HepG2 (cell line): Measurements from ENCODE around the gene TMIGD3. TPM values are rescaled to one million over a fixed set of nuclear protein-coding genes. Genes with fewer than 3 reads are reported as not detected.

Source experiments
- ATAC-seq: fragments of 200-7000 bp; cut with Tn5 transposase; 3 replicates; pipeline ENCODE4 v1.9.1; 2020; ENCODE audit warnings: mild to moderate bottlenecking, moderate library complexity
- BruUV-seq: library from RNA; stranded (reverse); fragments of 400-500 nt; replicated peaks from 2 replicates; lab custom pipeline; 2021; lab: Mats Ljungman, UMichigan
- CTCF ChIA-PET: fragments of 300-600 bp; formaldehyde crosslinking; extraction: SDS; loops from one replicate; lab custom pipeline; 2021; ENCODE audit warnings: low total read pairs, inconsistent platforms, low intra/inter-chr PET ratio; lab: Yijun Ruan, JAX
- POLR2A ChIA-PET: fragments of 350-600 bp; sonication (Branson Sonifier 250); formaldehyde crosslinking; loops from one replicate; lab custom pipeline; 2020; ENCODE audit warnings: antibody characterized with exemption, inconsistent platforms; lab: Yijun Ruan, JAX
- DNase-seq: peaks from one replicate; pipeline ENCODE4 v3.0.0-alpha.2; 2015; ENCODE audit warnings: low spot score
- FAIRE-seq: peaks from 3 replicates; lab custom pipeline; 2011; peaks lifted over from hg19 to GRCh38; lab: Jason Lieb, UNC
- H2AFZ ChIP-seq: one replicate; pipeline ENCODE4 v1.6.1; 2011; ENCODE audit warnings: low read length, inconsistent platforms
- H3K27ac ChIP-seq: fragments of 300-600 bp; 3 replicates; pipeline ENCODE4 v1.8.0; 2011; ENCODE audit warnings: mixed run types, mild to moderate bottlenecking, mixed read lengths, low read length, inconsistent platforms; ENCODE audit not compliant: insufficient read depth; ENCODE audit errors: extremely low read length
- H3K27me3 ChIP-seq, 2 experiments: fragments of 200-600 bp in 1 of 2; 2 replicates in 1 of 2; 3 replicates in 1 of 2; pipeline versions ENCODE4 v1.6.0 to v1.8.0; 2011; ENCODE audit warnings: low read length in 2 of 2, mild to moderate bottlenecking in 2 of 2, moderate library complexity in 2 of 2, inconsistent platforms in 1 of 2; ENCODE audit not compliant: insufficient read depth in 2 of 2, control insufficient read depth in 1 of 2
- H3K36me3 ChIP-seq, 2 experiments: fragments of 200-600 bp in 1 of 2; replicated peaks in 1 of 2; 2 replicates in 1 of 2; 3 replicates in 1 of 2; pipeline versions ENCODE4 v1.5.1 to v1.8.0; 2011; ENCODE audit warnings: low read length in 2 of 2, inconsistent platforms in 1 of 2; ENCODE audit not compliant: insufficient read depth in 2 of 2, control insufficient read depth in 1 of 2
- H3K4me1 ChIP-seq: 2 replicates; pipeline ENCODE4 v1.5.1; 2012; ENCODE audit warnings: low read length, inconsistent platforms; ENCODE audit not compliant: insufficient read depth
- H3K4me2 ChIP-seq: 2 replicates; pipeline ENCODE4 v1.6.0; 2011; ENCODE audit warnings: low read depth, low read length, inconsistent platforms
- H3K4me3 ChIP-seq, 3 experiments: fragments of 200-600 bp in 1 of 3; sonication (generic), shearing (Covaris generic) in 1 of 3; replicated peaks in 1 of 3; 2 replicates each; pipeline ENCODE4 v1.5.1; 2011 to 2016; ENCODE audit warnings: low read length in 3 of 3, inconsistent platforms in 2 of 3, low read depth in 2 of 3, mild to moderate bottlenecking in 2 of 3, control low read depth in 1 of 3, mixed read lengths in 1 of 3; ENCODE audit not compliant: insufficient read depth in 1 of 3
- H3K79me2 ChIP-seq: one replicate; pipeline ENCODE4 v1.6.1; 2011; ENCODE audit warnings: low read length, inconsistent platforms; ENCODE audit not compliant: insufficient read depth
- H3K9ac ChIP-seq: 2 replicates; pipeline ENCODE4 v1.6.0; 2011; ENCODE audit warnings: mild to moderate bottlenecking, low read depth, low read length, inconsistent platforms; ENCODE audit not compliant: insufficient read depth
- H3K9me3 ChIP-seq: 2 replicates; pipeline ENCODE4 v1.5.1; 2012; ENCODE audit warnings: mild to moderate bottlenecking, low read length
- H4K20me1 ChIP-seq: 2 replicates; pipeline ENCODE4 v1.6.0; 2011; ENCODE audit warnings: inconsistent platforms, mild to moderate bottlenecking, low read length, moderate library complexity; ENCODE audit not compliant: insufficient read depth
- DMAP1 ChIP-seq: IDR thresholded peaks from 2 replicates; pipeline ENCODE4 v1.6.1; 2016
- DNMT3B ChIP-seq: conservative IDR thresholded peaks from 2 replicates; pipeline ENCODE4 v1.6.1; 2016; ENCODE audit warnings: missing biosample characterization, control low read depth
- FOSL1 ChIP-seq: sonication (generic); formaldehyde crosslinking; IDR thresholded peaks from 2 replicates; pipeline ENCODE4 v1.9.0; 2021; ENCODE audit warnings: missing genetic modification reagents, borderline replicate concordance
- KAT8 ChIP-seq: IDR thresholded peaks from 2 replicates; pipeline ENCODE4 v1.6.1; 2016; ENCODE audit warnings: missing genetic modification reagents, missing compliant biosample characterization
- POGZ ChIP-seq: sonication (generic); formaldehyde crosslinking; IDR thresholded peaks from 2 replicates; pipeline ENCODE4 v1.4.0; 2020; ENCODE audit warnings: mild to moderate bottlenecking, missing genetic modification reagents
- SP5 ChIP-seq: IDR thresholded peaks from 2 replicates; pipeline ENCODE4 v1.6.1; 2016; ENCODE audit warnings: low read depth, borderline replicate concordance
- ZNF563 ChIP-seq: sonication (generic); formaldehyde crosslinking; IDR thresholded peaks from 2 replicates; pipeline ENCODE4 v1.8.0; 2022; ENCODE audit warnings: mild to moderate bottlenecking, moderate library complexity, missing genetic modification reagents
- ZSCAN29 ChIP-seq: sonication (generic); formaldehyde crosslinking; conservative IDR thresholded peaks from 2 replicates; pipeline ENCODE4 v1.4.0; 2020; ENCODE audit warnings: mild to moderate bottlenecking, missing genetic modification reagents
- ZSCAN9 ChIP-seq: IDR thresholded peaks from 2 replicates; pipeline ENCODE4 v1.6.1; 2016; ENCODE audit warnings: borderline replicate concordance
- WGBS: methylation state at CpG from one replicate; pipeline ENCODE4 v1.1.6; 2017; ENCODE audit warnings: low lambda C conversion rate; 5-methylcytosine and 5-hydroxymethylcytosine counted together
- in situ Hi-C: cut with HindIII; loops from 2 replicates; pipeline ENCODE4 v1.10.0; 2017; ENCODE audit warnings: low pct_unique_long_range_greater_than_20kb; ENCODE audit not compliant: extremely low pct_ligation_motif_present
- intact Hi-C: fragments of 100-400 bp; cut with micrococcal nuclease; formaldehyde crosslinking; loops from one replicate; pipeline ENCODE4 v1.10.0; 2022; ENCODE audit not compliant: unreplicated experiment
- polyA plus RNA-seq, 8 experiments: library from polyadenylated mRNA; depleted of rRNA in 3 of 8; stranded (reverse) in 7 of 8; unstranded in 1 of 8; fragments of >200 nt; fragmentation: Illumina TruSeq in 4 of 8; extraction: Trizol in 4 of 8; gene quantifications; 2 replicates each; pipeline versions ENCODE4 v1.2.1 to v1.2.3, GENCODE V29; 2011 to 2016; ENCODE audit warnings: low read depth in 4 of 8, missing spikeins in 1 of 8, mixed read lengths in 1 of 8; ENCODE audit not compliant: insufficient read depth in 1 of 8
- total RNA-seq, 5 experiments: library from RNA; depleted of rRNA; stranded (reverse); fragments of >200 nt; fragmentation: Illumina TruSeq; extraction: Trizol; gene quantifications; 2 replicates each; pipeline ENCODE4 v1.2.3, GENCODE V29; 2016; ENCODE audit warnings: low read depth in 1 of 5
- TF ChIP-seq, protein P1 (sequence below): sonication (generic); formaldehyde crosslinking; IDR thresholded peaks from 2 replicates; pipeline ENCODE4 v1.5.0; 2020; ENCODE audit warnings: mild to moderate bottlenecking, missing genetic modification reagents, borderline replicate concordance
- TF ChIP-seq, protein P2 (sequence below): sonication (generic); formaldehyde crosslinking; IDR thresholded peaks from 2 replicates; pipeline ENCODE4 v1.4.0; 2020; ENCODE audit warnings: missing genetic modification reagents, mild to moderate bottlenecking, borderline replicate concordance
- TF ChIP-seq, protein P3 (sequence below): sonication (generic); formaldehyde crosslinking; IDR thresholded peaks from 2 replicates; pipeline ENCODE4 v1.5.1; 2020; ENCODE audit warnings: missing genetic modification reagents, mild to moderate bottlenecking, borderline replicate concordance
- TF ChIP-seq, protein P4 (sequence below): sonication (generic); formaldehyde crosslinking; IDR thresholded peaks from 2 replicates; pipeline ENCODE4 v1.4.0; 2020; ENCODE audit warnings: mild to moderate bottlenecking, missing genetic modification reagents

Gene TMIGD3
- total and polyA plus RNA-seq, 2 of the 13 experiments (the other 11 are each of a cell fraction or from before 2014, with no cell fraction given) = not detected

DNA sequence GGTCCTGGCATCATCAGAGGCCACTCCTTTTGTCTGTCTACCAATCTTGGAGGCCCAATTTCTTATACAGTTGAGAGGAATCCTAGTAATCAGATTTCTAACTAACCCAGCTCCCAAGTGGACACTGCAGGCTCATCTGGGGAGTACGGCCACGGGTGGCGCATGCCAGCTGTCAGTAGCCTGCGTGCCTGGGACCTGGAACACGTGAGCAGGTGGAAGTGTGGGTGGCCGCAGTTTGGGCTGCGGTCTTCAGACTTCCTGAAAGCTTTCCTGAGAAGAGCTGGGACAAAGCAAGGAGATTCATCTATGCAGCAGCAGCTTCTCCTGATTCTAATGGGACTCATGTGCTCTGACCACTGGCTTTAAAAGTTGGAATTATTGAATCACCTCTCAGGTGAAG, 12.4 kb downstream of the TMIGD3 start:
- no peaks in the 10 kb centered on the region for H4K20me1 ChIP-seq
- no peaks in the 10 kb centered on the region for H3K9me3 ChIP-seq
- in situ Hi-C loops (no loop called here), intact Hi-C loops (no loop called here)
- H3K36me3 ChIP-seq = no peaks in the 10 kb centered on the region
- ATAC-seq (no peak), FAIRE-seq (no peak), DNase-seq (no peak)
- WGBS = 52% methylated on average over 7 of the region's 7 CpGs
- peaks cover 5 to 29% of the 10 kb centered on the region in 2 experiments; a peak in 3 of 5 replicates for H3K27me3 ChIP-seq
- H3K9ac ChIP-seq = no peak overlapping the region
- H3K4me1 ChIP-seq = peaks cover 9% of the 10 kb centered on the region; the same call in 1 of the 2 replicates
- CTCF ChIA-PET = no interaction called here
- no peaks in the 10 kb centered on the region for H3K79me2 ChIP-seq
- no peak overlapping the region for H3K4me2 ChIP-seq
- H3K27ac ChIP-seq = no peak overlapping the region
- TF ChIP-seq, protein P1, sequence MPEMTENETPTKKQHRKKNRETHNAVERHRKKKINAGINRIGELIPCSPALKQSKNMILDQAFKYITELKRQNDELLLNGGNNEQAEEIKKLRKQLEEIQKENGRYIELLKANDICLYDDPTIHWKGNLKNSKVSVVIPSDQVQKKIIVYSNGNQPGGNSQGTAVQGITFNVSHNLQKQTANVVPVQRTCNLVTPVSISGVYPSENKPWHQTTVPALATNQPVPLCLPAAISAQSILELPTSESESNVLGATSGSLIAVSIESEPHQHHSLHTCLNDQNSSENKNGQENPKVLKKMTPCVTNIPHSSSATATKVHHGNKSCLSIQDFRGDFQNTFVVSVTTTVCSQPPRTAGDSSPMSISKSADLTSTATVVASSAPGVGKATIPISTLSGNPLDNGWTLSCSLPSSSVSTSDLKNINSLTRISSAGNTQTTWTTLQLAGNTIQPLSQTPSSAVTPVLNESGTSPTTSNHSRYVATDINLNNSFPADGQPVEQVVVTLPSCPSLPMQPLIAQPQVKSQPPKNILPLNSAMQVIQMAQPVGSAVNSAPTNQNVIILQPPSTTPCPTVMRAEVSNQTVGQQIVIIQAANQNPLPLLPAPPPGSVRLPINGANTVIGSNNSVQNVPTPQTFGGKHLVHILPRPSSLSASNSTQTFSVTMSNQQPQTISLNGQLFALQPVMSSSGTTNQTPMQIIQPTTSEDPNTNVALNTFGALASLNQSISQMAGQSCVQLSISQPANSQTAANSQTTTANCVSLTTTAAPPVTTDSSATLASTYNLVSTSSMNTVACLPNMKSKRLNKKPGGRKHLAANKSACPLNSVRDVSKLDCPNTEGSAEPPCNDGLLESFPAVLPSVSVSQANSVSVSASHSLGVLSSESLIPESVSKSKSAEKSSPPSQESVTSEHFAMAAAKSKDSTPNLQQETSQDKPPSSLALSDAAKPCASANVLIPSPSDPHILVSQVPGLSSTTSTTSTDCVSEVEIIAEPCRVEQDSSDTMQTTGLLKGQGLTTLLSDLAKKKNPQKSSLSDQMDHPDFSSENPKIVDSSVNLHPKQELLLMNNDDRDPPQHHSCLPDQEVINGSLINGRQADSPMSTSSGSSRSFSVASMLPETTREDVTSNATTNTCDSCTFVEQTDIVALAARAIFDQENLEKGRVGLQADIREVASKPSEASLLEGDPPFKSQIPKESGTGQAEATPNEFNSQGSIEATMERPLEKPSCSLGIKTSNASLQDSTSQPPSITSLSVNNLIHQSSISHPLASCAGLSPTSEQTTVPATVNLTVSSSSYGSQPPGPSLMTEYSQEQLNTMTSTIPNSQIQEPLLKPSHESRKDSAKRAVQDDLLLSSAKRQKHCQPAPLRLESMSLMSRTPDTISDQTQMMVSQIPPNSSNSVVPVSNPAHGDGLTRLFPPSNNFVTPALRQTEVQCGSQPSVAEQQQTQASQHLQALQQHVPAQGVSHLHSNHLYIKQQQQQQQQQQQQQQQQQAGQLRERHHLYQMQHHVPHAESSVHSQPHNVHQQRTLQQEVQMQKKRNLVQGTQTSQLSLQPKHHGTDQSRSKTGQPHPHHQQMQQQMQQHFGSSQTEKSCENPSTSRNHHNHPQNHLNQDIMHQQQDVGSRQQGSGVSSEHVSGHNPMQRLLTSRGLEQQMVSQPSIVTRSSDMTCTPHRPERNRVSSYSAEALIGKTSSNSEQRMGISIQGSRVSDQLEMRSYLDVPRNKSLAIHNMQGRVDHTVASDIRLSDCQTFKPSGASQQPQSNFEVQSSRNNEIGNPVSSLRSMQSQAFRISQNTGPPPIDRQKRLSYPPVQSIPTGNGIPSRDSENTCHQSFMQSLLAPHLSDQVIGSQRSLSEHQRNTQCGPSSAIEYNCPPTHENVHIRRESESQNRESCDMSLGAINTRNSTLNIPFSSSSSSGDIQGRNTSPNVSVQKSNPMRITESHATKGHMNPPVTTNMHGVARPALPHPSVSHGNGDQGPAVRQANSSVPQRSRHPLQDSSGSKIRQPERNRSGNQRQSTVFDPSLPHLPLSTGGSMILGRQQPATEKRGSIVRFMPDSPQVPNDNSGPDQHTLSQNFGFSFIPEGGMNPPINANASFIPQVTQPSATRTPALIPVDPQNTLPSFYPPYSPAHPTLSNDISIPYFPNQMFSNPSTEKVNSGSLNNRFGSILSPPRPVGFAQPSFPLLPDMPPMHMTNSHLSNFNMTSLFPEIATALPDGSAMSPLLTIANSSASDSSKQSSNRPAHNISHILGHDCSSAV (CRISPR knock-in tag) = no peak
- TF ChIP-seq ZNF563 (CRISPR knock-in tag) (no peak), FOSL1 (CRISPR knock-in tag) (no peak), DNMT3B (no peak), ZSCAN29 (CRISPR knock-in tag) (no peak), KAT8 (CRISPR knock-in tag) (no peak), ZSCAN9 (CRISPR knock-in tag) (no peak), DMAP1 (CRISPR knock-in tag) (no peak), POGZ (CRISPR knock-in tag) (no peak), SP5 (CRISPR knock-in tag) (no peak)
- TF ChIP-seq, protein P2, sequence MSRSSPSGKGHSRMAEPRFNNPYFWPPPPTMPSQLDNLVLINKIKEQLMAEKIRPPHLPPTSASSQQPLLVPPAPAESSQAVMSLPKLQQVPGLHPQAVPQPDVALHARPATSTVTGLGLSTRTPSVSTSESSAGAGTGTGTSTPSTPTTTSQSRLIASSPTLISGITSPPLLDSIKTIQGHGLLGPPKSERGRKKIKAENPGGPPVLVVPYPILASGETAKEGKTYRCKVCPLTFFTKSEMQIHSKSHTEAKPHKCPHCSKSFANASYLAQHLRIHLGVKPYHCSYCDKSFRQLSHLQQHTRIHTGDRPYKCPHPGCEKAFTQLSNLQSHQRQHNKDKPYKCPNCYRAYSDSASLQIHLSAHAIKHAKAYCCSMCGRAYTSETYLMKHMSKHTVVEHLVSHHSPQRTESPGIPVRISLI (CRISPR knock-in tag) = no peak
- TF ChIP-seq, protein P3, sequence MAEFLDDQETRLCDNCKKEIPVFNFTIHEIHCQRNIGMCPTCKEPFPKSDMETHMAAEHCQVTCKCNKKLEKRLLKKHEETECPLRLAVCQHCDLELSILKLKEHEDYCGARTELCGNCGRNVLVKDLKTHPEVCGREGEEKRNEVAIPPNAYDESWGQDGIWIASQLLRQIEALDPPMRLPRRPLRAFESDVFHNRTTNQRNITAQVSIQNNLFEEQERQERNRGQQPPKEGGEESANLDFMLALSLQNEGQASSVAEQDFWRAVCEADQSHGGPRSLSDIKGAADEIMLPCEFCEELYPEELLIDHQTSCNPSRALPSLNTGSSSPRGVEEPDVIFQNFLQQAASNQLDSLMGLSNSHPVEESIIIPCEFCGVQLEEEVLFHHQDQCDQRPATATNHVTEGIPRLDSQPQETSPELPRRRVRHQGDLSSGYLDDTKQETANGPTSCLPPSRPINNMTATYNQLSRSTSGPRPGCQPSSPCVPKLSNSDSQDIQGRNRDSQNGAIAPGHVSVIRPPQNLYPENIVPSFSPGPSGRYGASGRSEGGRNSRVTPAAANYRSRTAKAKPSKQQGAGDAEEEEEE (CRISPR knock-in tag) = no peak
- TF ChIP-seq, protein P4, sequence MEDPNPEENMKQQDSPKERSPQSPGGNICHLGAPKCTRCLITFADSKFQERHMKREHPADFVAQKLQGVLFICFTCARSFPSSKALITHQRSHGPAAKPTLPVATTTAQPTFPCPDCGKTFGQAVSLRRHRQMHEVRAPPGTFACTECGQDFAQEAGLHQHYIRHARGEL (CRISPR knock-in tag) = no peak
- no peak overlapping the region for H2AFZ ChIP-seq
- POLR2A ChIA-PET = interaction anchor here (1.5 kb wide), 1 partner anchor 17 kb away, joined by 5 read pairs; no protein-coding TSS in a partner anchor
- BruUV-seq = no TSS peak
- no peak overlapping the region for H3K4me3 ChIP-seq
